Karpas-422 (cell line): ENCODE measurements around the gene SRSF7. TPM values are rescaled to one million over a fixed set of nuclear protein-coding genes. Genes with fewer than 3 reads are reported as not detected.

Source experiments
- DNase-seq: peaks from one replicate; pipeline ENCODE4 v3.0.0-alpha.2; 2015
- H2AFZ ChIP-seq: fragments of 200-600 bp; sonication (generic); 2 replicates; pipeline ENCODE4 v1.6.1; 2014; ENCODE audit warnings: antibody characterized with exemption, low read length, mixed read lengths
- H3K27ac ChIP-seq: fragments of 200-600 bp; sonication (generic); 2 replicates; pipeline ENCODE4 v1.5.1; 2014; ENCODE audit warnings: mild to moderate bottlenecking, low read length, moderate library complexity
- H3K27me3 ChIP-seq: fragments of 200-600 bp; sonication (generic); 2 replicates; pipeline ENCODE4 v1.6.1; 2014; ENCODE audit warnings: low read length, mixed read lengths
- H3K36me3 ChIP-seq: fragments of 200-600 bp; sonication (generic); 2 replicates; pipeline ENCODE4 v1.6.1; 2014; ENCODE audit warnings: low read length, mixed read lengths; ENCODE audit not compliant: insufficient read depth
- H3K4me1 ChIP-seq: fragments of 200-600 bp; sonication (generic); 2 replicates; pipeline ENCODE4 v1.6.1; 2014; ENCODE audit warnings: mild to moderate bottlenecking, low read length, mixed read lengths
- H3K4me2 ChIP-seq: fragments of 200-600 bp; sonication (generic); 2 replicates; pipeline ENCODE4 v1.6.1; 2014; ENCODE audit warnings: low read length, low read depth, mild to moderate bottlenecking; ENCODE audit not compliant: poor library complexity, severe bottlenecking
- H3K4me3 ChIP-seq: fragments of 200-600 bp; sonication (generic); 2 replicates; pipeline ENCODE4 v1.5.1; 2014; ENCODE audit warnings: mild to moderate bottlenecking, antibody characterized with exemption, low read length, mixed read lengths
- H3K79me2 ChIP-seq: fragments of 200-600 bp; sonication (generic); 2 replicates; pipeline ENCODE4 v1.6.1; 2014; ENCODE audit warnings: mild to moderate bottlenecking, low read length, mixed read lengths
- H3K9ac ChIP-seq: fragments of 200-600 bp; sonication (generic); 2 replicates; pipeline ENCODE4 v1.6.0; 2014; ENCODE audit warnings: low read length
- H3K9me2 ChIP-seq: fragments of 200-600 bp; sonication (generic), shearing (Covaris generic); replicated peaks from 2 replicates; pipeline ENCODE4 v1.6.0; 2014; ENCODE audit warnings: mild to moderate bottlenecking, low read length, moderate library complexity; ENCODE audit not compliant: insufficient read depth
- H3K9me3 ChIP-seq: fragments of 300-700, 200-600 bp; sonication (generic); 2 replicates; pipeline ENCODE4 v1.6.1; 2014; ENCODE audit warnings: low read length, mixed read lengths
- H4K20me1 ChIP-seq: fragments of 200-600 bp; sonication (generic); 2 replicates; pipeline ENCODE4 v1.6.1; 2014; ENCODE audit warnings: mild to moderate bottlenecking, antibody characterized with exemption, low read length, low read depth; ENCODE audit not compliant: insufficient read depth
- total RNA-seq: library from RNA; depleted of rRNA; stranded (reverse); fragments of >200 nt; shearing (Covaris generic); gene quantifications from 2 replicates; pipeline ENCODE4 v1.2.3, GENCODE V29; 2014; ENCODE audit warnings: low replicate concordance

The SRSF7 gene
- total RNA-seq, 1 experiment from 2014 or later: 176 TPM

- H3K9ac ChIP-seq: no peak overlapping the region
- peaks cover 6% of the 10 kb centered on the region; the same call in 1 of the 2 replicates for H3K36me3 ChIP-seq
- no peaks in the 10 kb centered on the region for H3K9me3 ChIP-seq
- H2AFZ ChIP-seq: no peak overlapping the region
- no peak for DNase-seq
- no peaks in the 10 kb centered on the region for H3K79me2 ChIP-seq
- H4K20me1 ChIP-seq: no peaks in the 10 kb centered on the region; the same call in 1 of the 2 replicates
- no peak overlapping the region for H3K27ac ChIP-seq
- H3K4me2 ChIP-seq: no peak overlapping the region
- H3K27me3 ChIP-seq: no peaks in the 10 kb centered on the region
- H3K9me2 ChIP-seq: no peaks in the 10 kb centered on the region
- no peak overlapping the region for H3K4me3 ChIP-seq
- no peaks in the 10 kb centered on the region for H3K4me1 ChIP-seq
Observed at GRCh38 chr2:38735999-38736320, 15.2 kb downstream of the SRSF7 start.

DNA sequence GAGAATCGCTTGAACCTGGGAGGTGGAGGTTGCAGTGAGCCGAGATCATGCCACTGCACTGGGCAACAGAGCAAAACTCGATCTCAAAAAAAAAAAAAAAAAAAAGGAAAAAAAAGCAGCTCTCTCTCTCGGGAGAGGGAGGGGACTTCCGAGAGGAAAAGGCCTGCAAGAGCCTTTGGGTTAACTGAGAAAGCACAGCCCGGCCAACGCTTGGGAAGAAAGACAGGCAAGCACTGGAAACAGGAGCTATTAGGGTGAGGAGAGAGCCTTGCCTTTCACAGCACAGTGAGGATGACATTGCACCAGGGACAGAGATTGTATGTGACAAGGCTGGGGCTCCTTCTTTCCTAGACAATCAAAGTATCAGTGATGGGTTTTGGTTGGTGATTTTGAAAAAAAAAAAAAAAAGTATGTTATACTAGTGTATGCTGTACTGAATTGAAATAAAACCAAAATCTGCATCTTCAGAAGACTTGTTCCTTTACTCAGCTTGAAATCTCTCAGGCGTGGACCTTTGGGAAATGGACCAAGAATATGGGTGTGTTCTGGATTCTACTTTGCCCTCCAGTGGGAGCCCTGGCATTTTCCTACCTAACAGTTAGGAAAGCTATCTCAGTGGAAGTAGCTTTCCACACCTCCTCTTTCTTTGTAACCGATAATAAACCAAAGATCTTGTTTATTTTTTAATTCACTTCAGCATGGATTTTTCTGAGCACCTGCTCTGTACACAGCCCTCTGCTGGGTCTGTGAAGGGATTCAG, 16.7 kb downstream of the SRSF7 start:
- no peaks in the 10 kb centered on the region for H3K9me2 ChIP-seq
- no peak overlapping the region for H2AFZ ChIP-seq
- no peaks in the 10 kb centered on the region for H3K9me3 ChIP-seq
- H3K9ac ChIP-seq: no peak overlapping the region
- H3K79me2 ChIP-seq: no peaks in the 10 kb centered on the region
- H4K20me1 ChIP-seq: no peaks in the 10 kb centered on the region; the same call in 1 of the 2 replicates
- H3K4me1 ChIP-seq: no peaks in the 10 kb centered on the region
- H3K27ac ChIP-seq: no peak overlapping the region
- H3K4me3 ChIP-seq: no peak overlapping the region
- H3K27me3 ChIP-seq: no peaks in the 10 kb centered on the region
- H3K36me3 ChIP-seq: peaks cover 4% of the 10 kb centered on the region; the same call in 1 of the 2 replicates
- no peak overlapping the region for H3K4me2 ChIP-seq
- DNase-seq: no peak

GRCh38 chr2:38733300-38733971, 17.7 kb downstream of the SRSF7 start:
- H3K9me2 ChIP-seq: no peaks in the 10 kb centered on the region
- H3K9ac ChIP-seq: no peak overlapping the region
- H4K20me1 ChIP-seq: no peaks in the 10 kb centered on the region; the same call in 1 of the 2 replicates
- H3K79me2 ChIP-seq: no peaks in the 10 kb centered on the region
- H3K27ac ChIP-seq: no peak overlapping the region
- no peak overlapping the region for H3K4me3 ChIP-seq
- no peaks in the 10 kb centered on the region for H3K4me1 ChIP-seq
- no peak overlapping the region for H2AFZ ChIP-seq
- H3K36me3 ChIP-seq: no peaks in the 10 kb centered on the region
- no peaks in the 10 kb centered on the region for H3K9me3 ChIP-seq
- no peaks in the 10 kb centered on the region for H3K27me3 ChIP-seq
- H3K4me2 ChIP-seq: no peak overlapping the region
- DNase-seq: no peak

DNA sequence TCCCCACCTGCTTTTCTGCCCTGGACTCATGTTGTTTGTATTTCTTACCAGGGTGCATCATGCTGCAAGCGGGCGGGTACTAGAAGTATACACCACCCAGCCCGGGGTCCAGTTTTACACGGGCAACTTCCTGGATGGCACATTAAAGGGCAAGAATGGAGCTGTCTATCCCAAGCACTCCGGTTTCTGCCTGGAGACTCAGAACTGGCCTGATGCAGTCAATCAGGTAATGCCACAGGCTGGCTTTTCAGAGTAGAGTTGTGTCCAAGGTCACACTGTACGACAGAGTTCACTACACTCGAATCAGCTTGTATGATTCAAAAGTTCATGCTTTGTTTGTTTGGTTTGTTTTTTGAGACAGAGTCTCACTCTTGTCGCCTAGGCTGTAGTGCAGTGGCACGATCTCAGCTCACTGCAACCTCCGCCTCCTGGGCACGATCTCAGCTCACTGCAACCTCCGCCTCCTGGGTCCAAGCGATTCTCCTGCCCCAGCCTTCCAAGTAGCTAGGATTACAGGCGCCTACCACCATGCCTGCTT, 19.4 kb downstream of the SRSF7 start:
- H3K4me1 ChIP-seq: peaks cover 6% of the 10 kb centered on the region; the same call in 1 of the 2 replicates
- no peaks in the 10 kb centered on the region for H3K9me2 ChIP-seq
- H3K27me3 ChIP-seq: no peaks in the 10 kb centered on the region
- no peak overlapping the region for H3K4me2 ChIP-seq
- H3K4me3 ChIP-seq: no peak overlapping the region
- H3K27ac ChIP-seq: no peak overlapping the region
- H3K9me3 ChIP-seq: no peaks in the 10 kb centered on the region
- DNase-seq: no peak
- H3K9ac ChIP-seq: no peak overlapping the region
- H4K20me1 ChIP-seq: no peaks in the 10 kb centered on the region; the same call in 1 of the 2 replicates
- no peaks in the 10 kb centered on the region for H3K79me2 ChIP-seq
- H2AFZ ChIP-seq: no peak overlapping the region
- no peaks in the 10 kb centered on the region for H3K36me3 ChIP-seq

GRCh38 chr2:38731090-38731489, 20.1 kb downstream of the SRSF7 start:
- Histone ChIP-seq H3K4me2 (no peak overlapping the region), H3K4me1 (peaks cover 6% of the 10 kb centered on the region; the same call in 1 of the 2 replicates), H3K9ac (no peak overlapping the region), H4K20me1 (no peaks in the 10 kb centered on the region; the same call in 1 of the 2 replicates), H3K4me3 (no peak overlapping the region), H3K9me3 (no peaks in the 10 kb centered on the region), H3K27me3 (no peaks in the 10 kb centered on the region), H3K36me3 (no peaks in the 10 kb centered on the region), H3K79me2 (no peaks in the 10 kb centered on the region), H3K27ac (no peak overlapping the region), H3K9me2 (no peaks in the 10 kb centered on the region), H2AFZ (no peak overlapping the region)
- no peak for DNase-seq

DNA sequence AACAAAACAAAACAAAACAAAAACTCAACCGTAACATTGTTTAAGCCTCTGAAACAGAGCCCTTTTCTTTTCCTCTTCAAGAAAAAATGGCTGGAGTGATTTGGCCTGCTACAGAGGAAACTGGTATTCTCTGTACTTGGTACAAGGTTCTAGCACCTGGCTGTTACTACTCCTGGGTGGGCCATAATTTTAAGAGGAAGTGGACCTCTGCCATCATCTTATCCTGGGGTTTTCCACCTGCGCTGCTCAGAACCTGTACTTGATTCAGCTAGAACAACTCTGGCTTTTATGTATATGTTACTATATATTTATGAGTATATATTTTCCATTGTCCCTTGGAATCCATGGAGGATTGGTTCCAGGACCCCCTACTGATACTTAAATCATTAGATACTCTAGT, 22.5 kb downstream of the SRSF7 start:
- Histone ChIP-seq H3K9me3 (no peaks in the 10 kb centered on the region), H2AFZ (no peak overlapping the region), H3K27ac (no peak overlapping the region)

DNA sequence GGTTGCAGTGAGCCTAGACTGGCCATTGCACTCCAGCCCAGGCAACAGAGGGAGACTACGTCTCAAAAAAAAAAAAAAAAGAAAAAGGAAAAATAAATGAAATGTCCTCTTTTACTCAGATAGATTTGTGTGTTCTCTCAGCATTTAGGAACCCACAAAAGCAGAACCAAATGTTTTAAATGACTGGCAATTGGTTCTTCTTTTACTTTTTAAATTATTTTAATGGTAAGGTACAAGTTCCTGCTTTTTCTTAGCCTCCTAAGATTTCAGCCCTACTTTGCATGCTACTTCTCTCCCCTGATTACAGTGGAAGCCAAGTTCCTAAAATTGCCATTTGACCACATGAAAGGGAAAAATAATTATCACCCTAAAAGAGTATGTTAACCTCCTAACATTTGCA, 23.5 kb downstream of the SRSF7 start:
- no peak for DNase-seq
- Histone ChIP-seq H3K4me3 (no peak overlapping the region), H3K27ac (no peak overlapping the region), H3K4me2 (no peak overlapping the region), H3K79me2 (no peaks in the 10 kb centered on the region), H3K4me1 (peaks cover 17% of the 10 kb centered on the region), H3K27me3 (no peaks in the 10 kb centered on the region), H3K9ac (no peak overlapping the region), H3K36me3 (no peaks in the 10 kb centered on the region), H2AFZ (no peak overlapping the region), H4K20me1 (no peaks in the 10 kb centered on the region), H3K9me3 (no peaks in the 10 kb centered on the region), H3K9me2 (no peaks in the 10 kb centered on the region)

More for the DNA sequence above, 22.5 kb downstream of the SRSF7 start:
- Histone ChIP-seq H3K4me2 (no peak overlapping the region), H3K36me3 (no peaks in the 10 kb centered on the region), H3K27me3 (no peaks in the 10 kb centered on the region), H3K4me1 (peaks cover 11% of the 10 kb centered on the region), H3K4me3 (no peak overlapping the region), H3K9ac (no peak overlapping the region), H4K20me1 (no peaks in the 10 kb centered on the region), H3K9me2 (no peaks in the 10 kb centered on the region), H3K79me2 (no peaks in the 10 kb centered on the region)
- DNase-seq: no peak

DNA sequence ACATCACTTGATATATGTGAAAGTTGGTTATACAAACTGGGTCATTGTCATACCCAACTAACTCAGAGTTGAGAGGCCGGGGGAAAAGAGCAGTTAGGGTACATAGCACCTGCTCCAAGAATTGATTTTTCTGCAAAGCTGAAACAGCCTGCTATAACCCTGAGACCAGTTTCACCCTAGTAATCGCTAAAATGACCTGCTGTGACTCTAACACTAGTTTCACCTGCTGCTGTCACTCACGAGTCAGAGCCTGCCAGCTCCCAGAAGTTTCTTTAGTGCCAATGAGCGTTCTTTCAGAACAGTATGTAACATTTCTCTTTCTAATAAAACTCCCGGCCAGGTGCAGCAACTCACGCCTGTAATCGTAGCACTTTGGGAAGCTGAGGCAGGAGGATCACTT, 28.0 kb downstream of the SRSF7 start:
- no peak for DNase-seq
- H3K27ac ChIP-seq: no peak overlapping the region

More for the DNA sequence above, 28.0 kb downstream of the SRSF7 start:
- Histone ChIP-seq H3K79me2 (no peaks in the 10 kb centered on the region), H3K36me3 (no peaks in the 10 kb centered on the region), H3K4me2 (peak overlapping the region; percentile 35), H3K4me1 (peaks cover 33% of the 10 kb centered on the region), H2AFZ (no peak overlapping the region), H4K20me1 (no peaks in the 10 kb centered on the region), H3K27me3 (no peaks in the 10 kb centered on the region), H3K4me3 (no peak overlapping the region), H3K9ac (no peak overlapping the region), H3K9me2 (no peaks in the 10 kb centered on the region), H3K9me3 (no peaks in the 10 kb centered on the region)
